ENCODE data around the gene CHADL. TPM values are rescaled to one million over a fixed set of nuclear protein-coding genes. Genes with fewer than 3 reads are reported as not detected.

The CHADL gene
- total and polyA plus RNA-seq, 4 experiments from 2014 or later: 0.10 to 1.0 (median 0.47) TPM

DNA sequence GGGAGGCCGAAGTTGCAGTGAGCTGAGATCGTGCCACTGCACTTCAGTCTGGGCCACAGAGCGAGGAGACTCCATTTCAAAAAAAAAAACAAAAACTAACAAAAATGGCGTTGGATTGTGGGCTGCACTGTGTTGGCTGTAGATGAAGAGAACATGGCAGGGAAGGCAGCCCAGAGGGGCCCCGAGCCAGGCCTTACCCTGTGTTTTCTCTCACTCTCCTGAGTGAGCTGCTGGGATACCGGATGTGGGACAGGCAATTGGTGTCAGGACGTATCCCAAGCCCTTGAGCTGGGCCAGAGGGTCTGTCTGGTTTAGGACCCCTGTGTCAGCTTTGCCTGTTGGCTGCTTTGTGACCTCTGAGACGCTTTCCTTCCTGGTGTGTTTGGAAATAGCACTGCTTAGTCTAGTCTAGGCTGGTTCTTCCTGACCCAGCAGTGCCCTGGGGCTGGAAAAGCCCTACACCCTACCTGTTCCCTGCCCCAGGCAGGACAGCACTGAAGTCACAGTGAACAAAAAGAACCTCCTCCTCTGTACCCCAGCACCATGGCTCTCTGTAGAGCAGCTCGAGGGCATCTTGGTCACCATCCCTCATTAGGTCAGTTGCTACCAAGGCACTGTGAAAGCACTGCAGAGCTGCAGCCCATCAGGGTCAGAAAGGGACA, 17.8 kb downstream of the CHADL start:
- Mint-ChIP-seq H3K4me1 (peaks cover under 1 to 10% (median 1%) of the 10 kb centered on the region in 4 donors), H3K9me3 (no peaks in the 10 kb centered on the region), H3K27me3 (no peaks in the 10 kb centered on the region), H3K27ac (peak overlapping the region in 2 of 7 donors; percentile 36 to 42), H3K4me3 (no peak overlapping the region), H3K36me3 (peaks cover 18 to 60% of the 10 kb centered on the region in 2 donors)
- no peak for DNase-seq
- ChIA-PET POLR2A (ENCODE audit: partially characterized antibody) (interaction anchor here (0.9 kb wide), 1 partner anchor 15 kb away, joined by 5 read pairs; no protein-coding TSS in a partner anchor), CTCF (ENCODE audit: partially characterized antibody) (no interaction called here)
- peaks cover 74% of the 10 kb centered on the region for H3K36me3 ChIP-seq (ENCODE audit: insufficient read depth, low read length)
- no peak overlapping the region for H3K4me3 ChIP-seq (ENCODE audit: low read length in 2 of 2)
- no peaks in the 10 kb centered on the region for H3K27me3 ChIP-seq (ENCODE audit: insufficient read depth, low read length)
- intact Hi-C loops (cut with micrococcal nuclease): no loop called here
- H3K4me1 ChIP-seq (ENCODE audit: insufficient read depth, low read length): peaks cover 3% of the 10 kb centered on the region
- no peaks in the 10 kb centered on the region for H3K9me3 ChIP-seq (ENCODE audit: control insufficient read depth in 1 of 2, low read length in 2 of 2)
- H3K27ac ChIP-seq (ENCODE audit: low read depth, low read length): no peak overlapping the region

DNA sequence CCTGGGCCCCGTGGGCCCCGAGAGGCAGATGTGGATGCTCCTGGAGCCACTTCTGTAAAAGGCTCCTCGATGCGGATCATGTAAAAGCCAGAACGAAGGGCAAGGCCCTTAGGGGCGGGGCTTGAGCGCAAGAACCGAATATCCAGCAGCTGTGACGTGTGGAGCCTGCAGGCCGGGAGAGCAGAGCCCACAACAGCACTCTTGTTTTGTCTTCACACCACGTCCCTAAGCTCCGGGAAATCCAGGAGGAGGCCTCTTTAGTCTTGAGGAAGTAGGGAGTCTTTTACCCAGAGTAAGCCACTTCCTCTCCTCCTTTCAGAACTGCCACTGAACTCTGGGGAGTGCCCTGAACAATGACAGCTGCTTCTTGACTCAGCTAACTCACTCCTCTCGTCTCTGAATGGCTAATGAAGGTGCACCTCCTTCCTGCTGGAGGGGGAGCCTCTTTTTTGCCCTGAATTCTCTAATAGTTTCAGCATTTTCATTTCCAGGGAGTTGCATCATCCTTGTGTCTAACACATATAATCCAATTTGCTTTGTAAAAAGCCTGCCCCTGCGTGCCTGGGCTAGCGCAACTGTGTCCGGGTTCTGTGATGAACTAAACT, 23.1 kb downstream of the CHADL start:
- intact Hi-C loops (cut with micrococcal nuclease): no loop called here
- peak overlapping the region; percentile 59 to 91 (median 78) for H3K27ac Mint-ChIP-seq
- no peaks in the 10 kb centered on the region for H3K9me3 ChIP-seq (ENCODE audit: control insufficient read depth in 1 of 2, low read length in 2 of 2)
- no peaks in the 10 kb centered on the region for H3K27me3 Mint-ChIP-seq
- H3K27ac ChIP-seq (ENCODE audit: low read depth, low read length): no peak overlapping the region
- POLR2A ChIA-PET (ENCODE audit: partially characterized antibody): interaction anchor here (1.1 kb wide), 2 partner anchors 20 to 266 kb away, joined by 3 to 6 read pairs; no protein-coding TSS in a partner anchor
- H3K4me3 Mint-ChIP-seq: peak overlapping the region in 7 of 8 donors; percentile 30 to 71 (median 53)
- H3K9me3 Mint-ChIP-seq: no peaks in the 10 kb centered on the region
- H3K36me3 ChIP-seq (ENCODE audit: insufficient read depth, low read length): peaks cover 47% of the 10 kb centered on the region
- H3K4me3 ChIP-seq (ENCODE audit: low read length in 2 of 2): peak overlapping the region in 1 of 2 donors; percentile 24
- H3K36me3 Mint-ChIP-seq: peaks cover 32 to 53% of the 10 kb centered on the region in 2 donors
- CTCF ChIA-PET (ENCODE audit: partially characterized antibody): interaction anchor here (0.7 kb wide), 1 partner anchor 20 kb away, joined by 4 read pairs; no protein-coding TSS in a partner anchor
- DNase-seq: peak in 4 of 5 donors; percentile 17 to 55 (median 30)
- peaks cover 14% of the 10 kb centered on the region for H3K4me1 ChIP-seq (ENCODE audit: insufficient read depth, low read length)
- H3K27me3 ChIP-seq (ENCODE audit: insufficient read depth, low read length): no peaks in the 10 kb centered on the region
- H3K4me1 Mint-ChIP-seq: peaks cover 8 to 32% (median 22%) of the 10 kb centered on the region in 4 donors

DNA sequence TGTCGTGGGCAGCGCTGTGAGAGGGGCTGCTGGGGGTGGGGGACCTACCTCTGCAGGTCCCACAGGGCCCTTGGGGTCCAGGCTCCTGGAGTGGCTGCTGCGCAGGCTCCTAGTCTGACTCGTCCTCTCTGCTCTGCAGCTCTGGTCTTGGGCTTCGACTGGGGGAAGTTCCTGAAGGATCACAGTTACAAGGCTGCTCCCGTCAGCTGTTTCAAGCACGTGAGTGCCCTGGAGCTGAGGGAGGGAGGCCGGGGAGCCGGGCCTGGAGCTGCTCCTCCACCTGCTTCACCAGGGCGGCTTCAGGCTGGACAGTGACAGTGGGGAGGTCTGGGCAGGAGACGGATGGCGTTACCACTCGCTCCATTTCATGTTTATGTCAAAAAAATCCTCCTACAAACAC, 23.7 kb downstream of the CHADL start:
- Histone ChIP-seq H3K4me1 (ENCODE audit: insufficient read depth, low read length) (peaks cover 14% of the 10 kb centered on the region), H3K27ac (ENCODE audit: low read depth, low read length) (no peak overlapping the region), H3K9me3 (ENCODE audit: control insufficient read depth in 1 of 2, low read length in 2 of 2) (no peaks in the 10 kb centered on the region), H3K4me3 (ENCODE audit: low read length in 2 of 2) (no peak overlapping the region), H3K27me3 (ENCODE audit: insufficient read depth, low read length) (no peaks in the 10 kb centered on the region), H3K36me3 (ENCODE audit: insufficient read depth, low read length) (peaks cover 42% of the 10 kb centered on the region)
- H3K4me3 Mint-ChIP-seq: no peak overlapping the region
- no peaks in the 10 kb centered on the region for H3K27me3 Mint-ChIP-seq
- H3K36me3 Mint-ChIP-seq: peaks cover 35 to 52% of the 10 kb centered on the region in 2 donors
- peak overlapping the region in 1 of 7 donors; percentile 59 for H3K27ac Mint-ChIP-seq
- peaks cover 8 to 32% (median 23%) of the 10 kb centered on the region in 4 donors for H3K4me1 Mint-ChIP-seq
- ChIA-PET POLR2A (ENCODE audit: partially characterized antibody) (interaction anchor here (1.1 kb wide), 2 partner anchors 21 to 265 kb away, joined by 3 to 6 read pairs; no protein-coding TSS in a partner anchor), CTCF (ENCODE audit: partially characterized antibody) (no interaction called here)
- DNase-seq: no peak
- H3K9me3 Mint-ChIP-seq: no peaks in the 10 kb centered on the region
- intact Hi-C loops (cut with micrococcal nuclease): no loop called here

DNA sequence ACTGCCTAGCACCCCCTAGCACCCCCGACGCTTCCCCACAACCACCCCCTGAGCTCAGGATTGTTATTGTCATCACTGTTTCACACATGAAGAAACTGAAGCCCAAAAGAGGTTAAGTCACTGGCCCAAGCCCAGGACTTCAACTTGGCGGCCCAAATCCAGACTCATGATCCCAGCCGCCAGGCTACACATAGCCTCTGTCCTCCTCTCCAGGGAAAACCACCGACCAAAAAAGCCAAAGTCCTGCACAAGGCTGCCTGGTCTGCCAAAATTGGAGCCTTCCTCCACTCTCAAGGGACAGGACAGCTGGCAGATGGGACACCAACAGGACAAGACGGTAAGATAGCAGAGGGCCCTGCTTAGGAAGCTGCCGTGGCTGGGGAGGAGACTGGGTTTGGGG, 24.8 kb downstream of the CHADL start:
- H3K27ac Mint-ChIP-seq: peak overlapping the region in 3 of 7 donors; percentile 25 to 77 (median 48)
- peaks cover 14% of the 10 kb centered on the region for H3K4me1 ChIP-seq (ENCODE audit: insufficient read depth, low read length)
- H3K9me3 Mint-ChIP-seq: no peaks in the 10 kb centered on the region
- H3K27ac ChIP-seq (ENCODE audit: low read depth, low read length): no peak overlapping the region
- H3K36me3 Mint-ChIP-seq: peaks cover 29 to 48% of the 10 kb centered on the region in 2 donors
- intact Hi-C loops (cut with micrococcal nuclease): no loop called here
- H3K4me3 ChIP-seq (ENCODE audit: low read length in 2 of 2): no peak overlapping the region
- no peaks in the 10 kb centered on the region for H3K9me3 ChIP-seq (ENCODE audit: control insufficient read depth in 1 of 2, low read length in 2 of 2)
- peaks cover 8 to 32% (median 23%) of the 10 kb centered on the region in 4 donors for H3K4me1 Mint-ChIP-seq
- no peak for DNase-seq
- no peaks in the 10 kb centered on the region for H3K27me3 Mint-ChIP-seq
- POLR2A ChIA-PET (ENCODE audit: partially characterized antibody): no interaction called here
- CTCF ChIA-PET (ENCODE audit: partially characterized antibody): no interaction called here
- no peak overlapping the region for H3K4me3 Mint-ChIP-seq
- no peaks in the 10 kb centered on the region for H3K27me3 ChIP-seq (ENCODE audit: insufficient read depth, low read length)
- peaks cover 37% of the 10 kb centered on the region for H3K36me3 ChIP-seq (ENCODE audit: insufficient read depth, low read length)

DNA sequence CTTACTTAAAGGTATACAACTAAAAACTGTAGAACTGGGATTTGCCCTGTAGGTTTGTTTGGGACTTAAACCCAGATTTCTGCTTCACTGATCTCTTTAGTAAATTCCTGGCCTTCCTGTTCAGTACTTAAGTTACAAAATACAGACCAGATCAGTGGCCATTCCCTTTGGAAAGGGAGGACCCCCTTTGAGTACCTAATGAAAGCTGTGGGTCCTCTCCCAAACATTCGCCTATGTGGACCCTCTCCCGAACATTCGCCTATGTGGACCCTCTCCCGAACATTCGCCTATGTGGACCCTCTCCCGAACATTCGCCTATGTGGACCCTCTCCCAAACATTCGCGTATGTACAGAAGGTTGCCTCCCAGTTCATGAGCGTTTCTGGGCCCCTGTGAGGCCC, 25.3 kb downstream of the CHADL start:
- Mint-ChIP-seq H3K27ac (peak overlapping the region in 1 of 7 donors; percentile 25), H3K27me3 (no peaks in the 10 kb centered on the region), H3K4me1 (peaks cover 10 to 32% (median 23%) of the 10 kb centered on the region in 4 donors), H3K4me3 (no peak overlapping the region), H3K9me3 (no peaks in the 10 kb centered on the region), H3K36me3 (peaks cover 29 to 47% of the 10 kb centered on the region in 2 donors)
- Histone ChIP-seq H3K27ac (ENCODE audit: low read depth, low read length) (no peak overlapping the region), H3K4me1 (ENCODE audit: insufficient read depth, low read length) (peaks cover 14% of the 10 kb centered on the region), H3K4me3 (ENCODE audit: low read length in 2 of 2) (no peak overlapping the region), H3K36me3 (ENCODE audit: insufficient read depth, low read length) (peaks cover 35% of the 10 kb centered on the region), H3K9me3 (ENCODE audit: control insufficient read depth in 1 of 2, low read length in 2 of 2) (no peaks in the 10 kb centered on the region), H3K27me3 (ENCODE audit: insufficient read depth, low read length) (no peaks in the 10 kb centered on the region)
- no peak for DNase-seq
- ChIA-PET POLR2A (ENCODE audit: partially characterized antibody) (no interaction called here), CTCF (ENCODE audit: partially characterized antibody) (interaction anchor here (2.4 kb wide), 1 partner anchor 22 kb away, joined by 12 read pairs; no protein-coding TSS in a partner anchor)
- intact Hi-C loops (cut with micrococcal nuclease): no loop called here

DNA sequence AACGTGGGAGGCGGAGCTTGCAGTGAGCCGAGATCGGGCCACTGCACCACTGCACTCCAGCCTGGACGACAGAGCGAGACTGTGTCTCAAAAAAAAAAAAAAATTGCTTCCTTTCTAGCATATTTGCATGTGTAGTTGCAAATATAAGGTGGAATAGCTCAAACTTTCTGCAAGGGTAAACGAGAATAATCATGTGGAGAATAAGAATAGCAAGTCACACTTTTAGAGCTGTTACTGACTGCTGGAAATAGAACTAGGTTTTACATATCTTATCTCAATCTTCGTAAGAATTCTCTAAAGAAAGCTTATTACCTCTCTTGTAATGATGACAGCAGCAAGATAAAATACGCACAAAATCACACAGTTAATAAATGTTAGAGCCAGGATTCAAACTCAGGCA, 34.0 kb downstream of the CHADL start:
- H3K36me3 Mint-ChIP-seq: peaks cover 14 to 22% of the 10 kb centered on the region in 2 donors
- H3K4me1 Mint-ChIP-seq: peaks cover 15 to 40% (median 24%) of the 10 kb centered on the region in 4 donors
- H3K27me3 ChIP-seq (ENCODE audit: insufficient read depth, low read length): no peaks in the 10 kb centered on the region
- H3K4me3 Mint-ChIP-seq: peak overlapping the region; percentile 40 to 77 (median 67)
- H3K27ac Mint-ChIP-seq: peak overlapping the region in 3 of 7 donors; percentile 15 to 38 (median 36)
- peaks cover 12% of the 10 kb centered on the region for H3K36me3 ChIP-seq (ENCODE audit: insufficient read depth, low read length)
- H3K4me3 ChIP-seq (ENCODE audit: low read length in 2 of 2): no peak overlapping the region
- H3K4me1 ChIP-seq (ENCODE audit: insufficient read depth, low read length): peaks cover 18% of the 10 kb centered on the region
- H3K27me3 Mint-ChIP-seq: peaks cover 3 to 6% of the 10 kb centered on the region in 2 donors
- no peak overlapping the region for H3K27ac ChIP-seq (ENCODE audit: low read depth, low read length)
- no peak for DNase-seq
- intact Hi-C loops (cut with micrococcal nuclease): loop anchor here (5.0 kb wide), 1 partner anchor 254 kb away; the partner anchor contains the start of gene RBX1
- ChIA-PET POLR2A (ENCODE audit: partially characterized antibody) (interaction anchor here (0.5 to 1.2 kb wide), 4 partner anchors 9 to 1418 kb away, joined by 3 to 5 read pairs (median 3); no protein-coding TSS in a partner anchor), CTCF (ENCODE audit: partially characterized antibody) (interaction anchor here (1.5 to 1.7 kb wide), 2 partner anchors 9 to 30 kb away, joined by 6 read pairs; no protein-coding TSS in a partner anchor)
- H3K9me3 Mint-ChIP-seq: no peaks in the 10 kb centered on the region
- H3K9me3 ChIP-seq (ENCODE audit: control insufficient read depth in 1 of 2, low read length in 2 of 2): no peaks in the 10 kb centered on the region

Data from CD4-positive, alpha-beta memory T cell (primary cell).